Sciatic nerve (tissue), 2 donors: Measurements from ENCODE around the gene TNFRSF14. TPM values are rescaled to one million over a fixed set of nuclear protein-coding genes. Genes with fewer than 3 reads are reported as not detected.
A peak's percentile ranks its signal among the peaks of the same experiment; 100 is the strongest.
"Not testable (repeated sequence)": the region's sequence is repeated elsewhere in the genome, so short reads cannot be mapped to it uniquely, and the experiment has no call there.

Experiments
- ATAC-seq: fragments of 200-7000 bp; cut with Tn5 transposase; one replicate; pipeline ENCODE4 v1.9.1; 2020; ENCODE audit warnings: mild to moderate bottlenecking, moderate library complexity
- DNase-seq: peaks from one replicate; pipeline ENCODE4 v3.0.0-alpha.2; 2020; ENCODE audit warnings: low spot score
- intact Hi-C: fragments of 100-400 bp; cut with DNase I; formaldehyde crosslinking; loops from one replicate; pipeline ENCODE4 v1.14.2; 2022
- total RNA-seq: library from RNA; stranded (reverse); fragmentation: NEBNext Ultra II Directional; extraction: Animal tissue kit (Norgen Biotek cat#: 25700); gene quantifications from one replicate; pipeline ENCODE4 v1.2.1, GENCODE V29; 2021
- donor health status: DM: no; HTN: no; CAD: no.
- donor health status: DM: no; HTN: no; CAD: no.

Gene TNFRSF14
- total RNA-seq, 1 donor from 2014 or later, result 73.3 TPM

- intact Hi-C loops, ATAC-seq, DNase-seq: not testable (repeated sequence)
Observed at GRCh38 chr1:2577565-2578075, 21.4 kb downstream of the TNFRSF14 start.

GRCh38 chr1:2578758-2579118 lies 22.6 kb downstream of the TNFRSF14 start:
- intact Hi-C loops, result no loop called here
- ATAC-seq, result no peak
- DNase-seq, result no peak

GRCh38 chr1:2580691-2581090 lies 24.5 kb downstream of the TNFRSF14 start:
- DNase-seq, result no peak
- ATAC-seq, result no peak
- intact Hi-C loops, result no loop called here

- DNase-seq (no peak), ATAC-seq (no peak)
- intact Hi-C loops, result no loop called here
Observed at GRCh38 chr1:2582391-2582790, 26.2 kb downstream of the TNFRSF14 start.

- ATAC-seq (no peak), DNase-seq (no peak)
- intact Hi-C loops, result no loop called here
Observed at GRCh38 chr1:2583331-2583791, 27.2 kb downstream of the TNFRSF14 start.

- ATAC-seq, result no peak
- DNase-seq, result no peak
- intact Hi-C loops, result no loop called here
Observed at GRCh38 chr1:2583871-2584351, 27.7 kb downstream of the TNFRSF14 start.

GRCh38 chr1:2584686-2585317 lies 28.6 kb downstream of the TNFRSF14 start:
- no peak for ATAC-seq
- intact Hi-C loops, result no loop called here
- DNase-seq, result no peak

- DNase-seq (peak; percentile 85), ATAC-seq (peak; percentile 68)
- intact Hi-C loops, result no loop called here
Observed at GRCh38 chr1:2585318-2586092, 29.3 kb downstream of the TNFRSF14 start.

- ATAC-seq (peak; percentile 94), DNase-seq (peak; percentile 100)
- intact Hi-C loops, result no loop called here
Observed at GRCh38 chr1:2586154-2587070, 30.2 kb downstream of the TNFRSF14 start, which contains the start of gene PRXL2B. PRXL2B (plus strand) TSS chr1:2586777; CDS start chr1:2586886, 109 bp downstream.

- intact Hi-C loops, result no loop called here
- ATAC-seq, result no peak
- peak; percentile 79 for DNase-seq
Observed at GRCh38 chr1:2587071-2587859, 31.1 kb downstream of the TNFRSF14 start.

GRCh38 chr1:2587860-2588571 lies 31.8 kb downstream of the TNFRSF14 start:
- DNase-seq, result no peak
- intact Hi-C loops, result no loop called here
- no peak for ATAC-seq

GRCh38 chr1:2588661-2589430 lies 32.7 kb downstream of the TNFRSF14 start:
- DNase-seq, result no peak
- intact Hi-C loops, result no loop called here
- ATAC-seq, result no peak

- ATAC-seq (no peak), DNase-seq (peak; percentile 57)
- intact Hi-C loops, result no loop called here
Observed at GRCh38 chr1:2589431-2590232, 33.5 kb downstream of the TNFRSF14 start.

- intact Hi-C loops, result no loop called here
- ATAC-seq (no peak), DNase-seq (peak; percentile 57)
Observed at GRCh38 chr1:2590233-2591141, 34.3 kb downstream of the TNFRSF14 start.

- DNase-seq (no peak), ATAC-seq (no peak)
- intact Hi-C loops, result no loop called here
Observed at GRCh38 chr1:2591233-2591580, 35.0 kb downstream of the TNFRSF14 start.
